ENCODE results near the gene SV2A.

Gene SV2A

GRCh38 chr1:149933208-149933607 lies 15.6 kb upstream of the SV2A start:
- Histone ChIP-seq H4K20me1 (ENCODE audit: insufficient read depth) (no peaks in the 10 kb centered on the region), H3K27ac (no peak overlapping the region), H3K36me3 (ENCODE audit: insufficient read depth) (no peaks in the 10 kb centered on the region), H3K4me2 (no peak overlapping the region), H3K27me3 (ENCODE audit: insufficient read depth, low read depth) (no peaks in the 10 kb centered on the region), H3K9ac (no peak overlapping the region), H3K79me2 (ENCODE audit: insufficient read depth, low read depth) (no peaks in the 10 kb centered on the region), H3K4me1 (ENCODE audit: low read depth, poor library complexity, severe bottlenecking) (peaks cover 29% of the 10 kb centered on the region), H2AFZ (ENCODE audit: low read depth) (no peak overlapping the region), H3K4me3 (IDR thresholded peaks at IDR 0.05; ENCODE audit: insufficient read depth, low read depth, low read length) (no peak overlapping the region)
- TF ChIP-seq CTCF (conservative IDR thresholded peaks at IDR 0.05; ENCODE audit: low read depth, low read length), result no peak

GRCh38 chr1:149932474-149932873 lies 14.8 kb upstream of the SV2A start:
- H3K79me2 ChIP-seq (ENCODE audit: insufficient read depth, low read depth), result peaks cover 4% of the 10 kb centered on the region
- no peak overlapping the region for H3K27ac ChIP-seq
- TF ChIP-seq CTCF (conservative IDR thresholded peaks at IDR 0.05; ENCODE audit: low read depth, low read length), result no peak
- no peaks in the 10 kb centered on the region for H3K36me3 ChIP-seq (ENCODE audit: insufficient read depth)
- H3K4me1 ChIP-seq (ENCODE audit: low read depth, poor library complexity, severe bottlenecking), result peaks cover 22% of the 10 kb centered on the region
- H3K4me2 ChIP-seq, result no peak overlapping the region
- H3K27me3 ChIP-seq (ENCODE audit: insufficient read depth, low read depth), result no peaks in the 10 kb centered on the region
- no peak overlapping the region for H3K9ac ChIP-seq
- H3K4me3 ChIP-seq (IDR thresholded peaks at IDR 0.05; ENCODE audit: insufficient read depth, low read depth, low read length), result no peak overlapping the region
- no peak overlapping the region for H2AFZ ChIP-seq (ENCODE audit: low read depth)
- no peaks in the 10 kb centered on the region for H4K20me1 ChIP-seq (ENCODE audit: insufficient read depth)

GRCh38 chr1:149931212-149931790 lies 13.7 kb upstream of the SV2A start:
- Histone ChIP-seq H3K36me3 (ENCODE audit: insufficient read depth) (peaks cover 1% of the 10 kb centered on the region; the same call in 1 of the 2 replicates), H4K20me1 (ENCODE audit: insufficient read depth) (no peaks in the 10 kb centered on the region), H3K9ac (no peak overlapping the region), H3K27me3 (ENCODE audit: insufficient read depth, low read depth) (no peaks in the 10 kb centered on the region), H3K4me1 (ENCODE audit: low read depth, poor library complexity, severe bottlenecking) (peaks cover 17% of the 10 kb centered on the region), H2AFZ (ENCODE audit: low read depth) (no peak overlapping the region), H3K79me2 (ENCODE audit: insufficient read depth, low read depth) (peaks cover 15% of the 10 kb centered on the region), H3K4me3 (IDR thresholded peaks at IDR 0.05; ENCODE audit: insufficient read depth, low read depth, low read length) (no peak overlapping the region), H3K4me2 (no peak overlapping the region), H3K27ac (no peak overlapping the region)
- no peak for TF ChIP-seq CTCF (conservative IDR thresholded peaks at IDR 0.05; ENCODE audit: low read depth, low read length)

GRCh38 chr1:149929856-149930255 lies 12.2 kb upstream of the SV2A start:
- H3K27me3 ChIP-seq (ENCODE audit: insufficient read depth, low read depth), result no peaks in the 10 kb centered on the region
- no peak overlapping the region for H3K4me2 ChIP-seq
- peaks cover 30% of the 10 kb centered on the region for H3K79me2 ChIP-seq (ENCODE audit: insufficient read depth, low read depth)
- peaks cover 32% of the 10 kb centered on the region for H3K4me1 ChIP-seq (ENCODE audit: low read depth, poor library complexity, severe bottlenecking)
- no peak overlapping the region for H3K9ac ChIP-seq
- TF ChIP-seq CTCF (conservative IDR thresholded peaks at IDR 0.05; ENCODE audit: low read depth, low read length), result no peak
- H3K27ac ChIP-seq, result no peak overlapping the region
- no peak overlapping the region for H3K4me3 ChIP-seq (IDR thresholded peaks at IDR 0.05; ENCODE audit: insufficient read depth, low read depth, low read length)
- no peak overlapping the region for H2AFZ ChIP-seq (ENCODE audit: low read depth)
- H4K20me1 ChIP-seq (ENCODE audit: insufficient read depth), result no peaks in the 10 kb centered on the region
- peaks cover 15% of the 10 kb centered on the region; the same call in 1 of the 2 replicates for H3K36me3 ChIP-seq (ENCODE audit: insufficient read depth)
